DOHH2 (cell line): ENCODE results near the gene GNPTAB.
"Not testable (repeated sequence)": the region's sequence is repeated elsewhere in the genome, so short reads cannot be mapped to it uniquely, and the experiment has no call there.

Source experiments
- H3F3A ChIP-seq: fragments of 200-600 bp; sonication (generic), shearing (Covaris generic); 2 replicates; pipeline ENCODE4 v1.6.0; 2016; ENCODE audit warnings: antibody characterized with exemption, mild to moderate bottlenecking; ENCODE audit not compliant: control insufficient read depth, insufficient read depth
- H3K27ac ChIP-seq: fragments of 200-600 bp; sonication (generic); 2 replicates; pipeline ENCODE4 v1.5.1; 2014; ENCODE audit warnings: low read depth, mild to moderate bottlenecking, low read length, moderate library complexity
- H3K27me3 ChIP-seq: fragments of 200-600 bp; sonication (generic); 2 replicates; pipeline ENCODE4 v1.6.1; 2014; ENCODE audit warnings: mild to moderate bottlenecking, low read length, mixed read lengths; ENCODE audit not compliant: control insufficient read depth
- H3K36me3 ChIP-seq: fragments of 200-600 bp; sonication (generic); 2 replicates; pipeline ENCODE4 v1.6.1; 2014; ENCODE audit warnings: mild to moderate bottlenecking, low read length, moderate library complexity, mixed read lengths; ENCODE audit not compliant: control insufficient read depth
- H3K4me1 ChIP-seq: fragments of 200-600 bp; sonication (generic); 2 replicates; pipeline ENCODE4 v1.6.1; 2014; ENCODE audit warnings: mild to moderate bottlenecking, low read length, mixed read lengths; ENCODE audit not compliant: control insufficient read depth
- H3K4me2 ChIP-seq: fragments of 200-600 bp; sonication (generic); 2 replicates; pipeline ENCODE4 v1.6.0; 2014; ENCODE audit warnings: mild to moderate bottlenecking, low read length, moderate library complexity
- H3K4me3 ChIP-seq: fragments of 200-600 bp; sonication (generic); 2 replicates; pipeline ENCODE4 v1.5.1; 2014; ENCODE audit warnings: mild to moderate bottlenecking, low read length, mixed read lengths
- H3K79me2 ChIP-seq: fragments of 200-600 bp; sonication (generic); 2 replicates; pipeline ENCODE4 v1.6.1; 2014; ENCODE audit warnings: mild to moderate bottlenecking, low read length, mixed read lengths; ENCODE audit not compliant: control insufficient read depth
- H3K9me2 ChIP-seq: fragments of 200-600 bp; sonication (generic); replicated peaks from 2 replicates; pipeline ENCODE4 v1.6.1; 2014; ENCODE audit warnings: mild to moderate bottlenecking, low read length, mixed read lengths; ENCODE audit not compliant: control insufficient read depth
- H3K9me3 ChIP-seq: fragments of 200-600 bp; sonication (generic); 2 replicates; pipeline ENCODE4 v1.6.1; 2014; ENCODE audit warnings: antibody characterized with exemption, low read length, mixed read lengths; ENCODE audit not compliant: control insufficient read depth, insufficient read depth
- H4K20me1 ChIP-seq: fragments of 200-600 bp; sonication (generic); 2 replicates; pipeline ENCODE4 v1.6.0; 2014; ENCODE audit warnings: low read depth, mild to moderate bottlenecking, antibody characterized with exemption, low read length, moderate library complexity; ENCODE audit not compliant: control insufficient read depth, insufficient read depth
- EZH2phosphoT487 ChIP-seq: fragments of 200-600 bp; sonication (generic); IDR thresholded peaks from 2 replicates; pipeline ENCODE4 v1.6.1; 2017; ENCODE audit warnings: borderline replicate concordance, mild to moderate bottlenecking, antibody characterized with exemption, low read length, moderate library complexity, mixed read lengths
- TF ChIP-seq, protein P1 (sequence below): fragments of 200-600 bp; sonication (generic); IDR thresholded peaks from one replicate; pipeline ENCODE4 v1.5.1; 2014; ENCODE audit warnings: antibody characterized with exemption, mild to moderate bottlenecking, low read depth, low read length; ENCODE audit not compliant: poor library complexity, severe bottlenecking

The GNPTAB gene

DNA sequence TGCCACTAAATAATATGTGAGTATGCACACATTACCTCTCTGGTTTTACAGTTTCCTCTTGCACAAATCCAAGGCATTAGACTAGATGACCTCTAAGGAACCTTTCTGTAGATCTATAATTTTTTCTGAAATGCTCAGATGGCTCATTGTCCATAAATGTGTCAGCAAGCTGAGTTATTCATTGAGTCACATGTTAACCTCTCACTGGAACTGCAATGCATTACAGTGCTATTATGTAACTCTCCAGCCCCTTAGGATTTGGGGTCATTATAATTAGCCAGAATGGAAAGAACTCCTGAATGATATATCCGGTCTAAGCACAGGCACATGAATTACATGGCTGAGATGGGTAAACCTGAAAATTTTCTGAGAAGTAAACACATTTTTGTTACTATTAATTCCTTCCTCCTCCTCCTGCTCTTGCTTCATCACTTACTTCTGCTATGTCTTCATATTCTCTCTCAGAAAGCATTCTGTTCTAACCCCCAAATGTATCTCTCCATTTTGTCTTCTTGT is 26.3 kb upstream of the GNPTAB start:
- TF ChIP-seq, protein P1, sequence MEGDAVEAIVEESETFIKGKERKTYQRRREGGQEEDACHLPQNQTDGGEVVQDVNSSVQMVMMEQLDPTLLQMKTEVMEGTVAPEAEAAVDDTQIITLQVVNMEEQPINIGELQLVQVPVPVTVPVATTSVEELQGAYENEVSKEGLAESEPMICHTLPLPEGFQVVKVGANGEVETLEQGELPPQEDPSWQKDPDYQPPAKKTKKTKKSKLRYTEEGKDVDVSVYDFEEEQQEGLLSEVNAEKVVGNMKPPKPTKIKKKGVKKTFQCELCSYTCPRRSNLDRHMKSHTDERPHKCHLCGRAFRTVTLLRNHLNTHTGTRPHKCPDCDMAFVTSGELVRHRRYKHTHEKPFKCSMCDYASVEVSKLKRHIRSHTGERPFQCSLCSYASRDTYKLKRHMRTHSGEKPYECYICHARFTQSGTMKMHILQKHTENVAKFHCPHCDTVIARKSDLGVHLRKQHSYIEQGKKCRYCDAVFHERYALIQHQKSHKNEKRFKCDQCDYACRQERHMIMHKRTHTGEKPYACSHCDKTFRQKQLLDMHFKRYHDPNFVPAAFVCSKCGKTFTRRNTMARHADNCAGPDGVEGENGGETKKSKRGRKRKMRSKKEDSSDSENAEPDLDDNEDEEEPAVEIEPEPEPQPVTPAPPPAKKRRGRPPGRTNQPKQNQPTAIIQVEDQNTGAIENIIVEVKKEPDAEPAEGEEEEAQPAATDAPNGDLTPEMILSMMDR = no peak
- TF ChIP-seq EZH2phosphoT487 = no peak
- Histone ChIP-seq H4K20me1 (no peaks in the 10 kb centered on the region), H3K36me3 (no peaks in the 10 kb centered on the region), H3F3A (no peaks in the 10 kb centered on the region), H3K9me3 (no peaks in the 10 kb centered on the region), H3K27me3 (no peaks in the 10 kb centered on the region), H3K4me1 (peaks cover 26% of the 10 kb centered on the region), H3K4me3 (no peak overlapping the region), H3K4me2 (no peak overlapping the region), H3K79me2 (no peaks in the 10 kb centered on the region), H3K9me2 (no peaks in the 10 kb centered on the region), H3K27ac (no peak overlapping the region)

DNA sequence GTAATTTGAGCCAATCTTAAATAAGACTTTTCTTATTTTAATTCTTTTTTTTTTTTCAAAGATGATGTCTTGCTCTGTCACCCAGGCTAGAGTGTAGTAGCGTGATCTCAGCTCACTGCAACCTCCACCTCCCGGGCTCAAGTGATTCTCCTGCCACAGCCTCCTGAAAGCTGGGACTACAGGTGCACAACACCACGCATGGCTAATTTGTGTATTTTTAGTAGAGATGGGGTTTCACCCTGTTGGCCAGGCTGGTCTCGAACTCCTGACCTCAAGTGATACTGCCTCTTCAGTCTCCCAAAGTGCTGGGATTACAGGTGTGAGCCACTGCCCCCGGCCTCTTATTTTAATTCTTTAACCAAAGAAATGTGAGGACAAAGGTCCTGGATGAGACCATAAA is 25.9 kb upstream of the GNPTAB start:
- H3K4me1 ChIP-seq = peaks cover 26% of the 10 kb centered on the region
- not testable (repeated sequence) for H3K4me2 ChIP-seq, H3K79me2 ChIP-seq, H3K36me3 ChIP-seq, H3K27ac ChIP-seq, H3F3A ChIP-seq, H3K9me3 ChIP-seq, H3K27me3 ChIP-seq, H3K4me3 ChIP-seq, H3K9me2 ChIP-seq, H4K20me1 ChIP-seq

DNA sequence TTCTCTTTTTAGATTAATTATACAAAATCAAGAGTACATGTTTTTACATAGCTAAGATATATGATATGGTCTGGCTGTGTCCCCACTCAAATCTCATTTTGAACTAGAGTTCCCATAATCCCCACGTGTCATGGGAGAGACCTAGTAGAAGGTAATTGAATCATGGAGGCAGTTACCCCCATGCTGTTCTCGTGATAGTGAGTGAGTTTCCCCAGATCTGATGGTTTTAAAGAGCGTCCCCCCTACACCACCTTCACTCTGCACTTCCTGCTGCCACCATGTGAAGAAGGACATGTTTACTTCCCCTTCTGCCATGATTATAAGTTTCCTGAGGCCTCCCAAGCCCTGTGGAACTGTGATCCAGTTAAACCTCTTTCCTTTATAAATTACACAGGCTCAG is 25.2 kb upstream of the GNPTAB start:
- no peaks in the 10 kb centered on the region for H3K27me3 ChIP-seq
- no peaks in the 10 kb centered on the region for H3K79me2 ChIP-seq
- H3K9me3 ChIP-seq = no peaks in the 10 kb centered on the region
- no peaks in the 10 kb centered on the region for H3F3A ChIP-seq
- no peak overlapping the region for H3K27ac ChIP-seq
- no peaks in the 10 kb centered on the region for H3K9me2 ChIP-seq
- TF ChIP-seq, protein P1 = no peak
- TF ChIP-seq EZH2phosphoT487 = no peak
- H3K36me3 ChIP-seq = no peaks in the 10 kb centered on the region
- peaks cover 33% of the 10 kb centered on the region for H3K4me1 ChIP-seq
- no peaks in the 10 kb centered on the region for H4K20me1 ChIP-seq
- no peak overlapping the region for H3K4me3 ChIP-seq
- H3K4me2 ChIP-seq = no peak overlapping the region

DNA sequence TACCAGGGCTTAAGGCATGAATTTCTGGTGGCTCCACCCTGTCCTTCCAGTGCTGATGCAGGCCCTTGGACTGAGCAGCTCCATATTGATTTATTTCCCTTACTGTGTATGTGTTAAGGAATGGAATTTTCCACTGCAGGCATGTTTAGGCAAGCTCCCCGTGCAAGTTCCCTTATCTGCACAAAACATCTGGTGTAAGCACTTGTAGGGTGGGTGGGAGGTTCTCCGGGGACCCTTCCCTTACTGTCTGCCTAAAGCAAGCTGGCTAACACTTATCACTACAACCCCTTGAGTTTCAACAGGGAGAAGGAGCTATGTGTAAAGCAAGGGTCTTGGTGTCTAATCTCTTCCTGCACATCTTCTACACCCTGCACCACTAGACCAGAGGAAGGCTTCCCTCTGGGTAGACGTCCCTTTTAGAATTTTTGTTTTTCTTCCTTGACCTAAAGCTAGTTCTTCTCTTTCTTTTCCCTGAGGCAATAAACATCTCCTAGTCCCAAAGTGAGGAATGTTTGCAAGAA is 24.7 kb upstream of the GNPTAB start:
- no peak overlapping the region for H3K4me3 ChIP-seq
- peaks cover 38% of the 10 kb centered on the region for H3K4me1 ChIP-seq
- H4K20me1 ChIP-seq = no peaks in the 10 kb centered on the region
- no peaks in the 10 kb centered on the region for H3K9me3 ChIP-seq
- no peaks in the 10 kb centered on the region for H3K27me3 ChIP-seq
- no peak overlapping the region for H3K27ac ChIP-seq
- H3K36me3 ChIP-seq = no peaks in the 10 kb centered on the region
- no peak overlapping the region for H3K4me2 ChIP-seq
- no peak for TF ChIP-seq EZH2phosphoT487
- H3F3A ChIP-seq = no peaks in the 10 kb centered on the region
- H3K9me2 ChIP-seq = no peaks in the 10 kb centered on the region
- no peaks in the 10 kb centered on the region for H3K79me2 ChIP-seq
